Parathyroid adenoma (tissue), 2 donors: Measurements from ENCODE around the gene USH1C.
A peak's percentile ranks its signal among the peaks of the same experiment; 100 is the strongest.

Experiments
- H2AFZ ChIP-seq: fragments of 300-600 bp; sonication (generic); one replicate; pipeline ENCODE4 v1.7.0; 2017; ENCODE audit warnings: antibody characterized with exemption, mild to moderate bottlenecking
- H3K27ac ChIP-seq: fragments of 300-600 bp; sonication (generic); one replicate; pipeline ENCODE4 v1.7.0; 2017
- H3K27me3 ChIP-seq: fragments of 300-600 bp; sonication (generic); one replicate; pipeline ENCODE4 v1.7.0; 2017; ENCODE audit warnings: low read length; ENCODE audit not compliant: control insufficient read depth, insufficient read depth
- H3K36me3 ChIP-seq: fragments of 300-600 bp; sonication (generic); one replicate; pipeline ENCODE4 v1.7.0; 2017; ENCODE audit warnings: low read length; ENCODE audit not compliant: control insufficient read depth, insufficient read depth
- H3K4me1 ChIP-seq: fragments of 300-600 bp; sonication (generic); one replicate; pipeline ENCODE4 v1.7.0; 2017; ENCODE audit warnings: control low read depth
- H3K4me2 ChIP-seq: fragments of 300-600 bp; sonication (generic); one replicate; pipeline ENCODE4 v1.7.0; 2017; ENCODE audit warnings: low read length
- H3K4me3 ChIP-seq: fragments of 300-600 bp; sonication (generic); one replicate; pipeline ENCODE4 v1.7.0; 2017; ENCODE audit warnings: low read depth, low read length
- H3K79me2 ChIP-seq: fragments of 300-600 bp; sonication (generic); one replicate; pipeline ENCODE4 v1.7.0; 2017; ENCODE audit warnings: control low read depth
- H3K9ac ChIP-seq: fragments of 300-600 bp; sonication (generic); one replicate; pipeline ENCODE4 v1.7.0; 2017; ENCODE audit warnings: mild to moderate bottlenecking
- H3K9me3 ChIP-seq: fragments of 300-600 bp; sonication (generic); one replicate; pipeline ENCODE4 v1.7.0; 2017; ENCODE audit warnings: low read length; ENCODE audit not compliant: control insufficient read depth
- CTCF ChIP-seq: fragments of 300-600 bp; sonication (generic); IDR thresholded peaks from one replicate; pipeline ENCODE4 v1.7.0; 2017; ENCODE audit warnings: antibody characterized with exemption, mild to moderate bottlenecking
- donor health status: primary hyperparathyroidism.

Gene USH1C

DNA sequence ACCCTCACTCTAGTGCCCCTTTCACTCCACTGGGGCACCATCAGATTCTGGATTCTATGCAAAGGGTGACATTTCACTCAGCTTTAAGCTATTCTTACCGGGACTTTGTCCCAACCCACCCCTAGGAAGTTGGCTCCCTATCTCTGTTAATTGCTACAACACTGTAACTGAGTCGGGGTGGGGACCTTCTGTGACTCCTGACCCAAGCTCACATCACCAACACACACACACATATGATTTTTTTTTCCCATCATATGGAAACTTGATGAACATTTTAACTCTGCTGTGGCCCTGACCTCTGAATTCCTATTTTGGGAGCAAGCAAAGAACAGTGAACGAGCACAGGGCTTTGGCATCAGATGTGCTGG is 16.6 kb downstream of the USH1C start:
- H3K9me3 ChIP-seq, result no peaks in the 10 kb centered on the region
- no peak overlapping the region for H3K9ac ChIP-seq
- TF ChIP-seq CTCF, result no peak
- H3K27me3 ChIP-seq, result no peaks in the 10 kb centered on the region
- H3K4me1 ChIP-seq, result no peaks in the 10 kb centered on the region
- no peak overlapping the region for H2AFZ ChIP-seq
- no peak overlapping the region for H3K27ac ChIP-seq
- H3K4me2 ChIP-seq, result no peak overlapping the region
- no peaks in the 10 kb centered on the region for H3K79me2 ChIP-seq
- no peak overlapping the region for H3K4me3 ChIP-seq
- no peaks in the 10 kb centered on the region for H3K36me3 ChIP-seq

DNA sequence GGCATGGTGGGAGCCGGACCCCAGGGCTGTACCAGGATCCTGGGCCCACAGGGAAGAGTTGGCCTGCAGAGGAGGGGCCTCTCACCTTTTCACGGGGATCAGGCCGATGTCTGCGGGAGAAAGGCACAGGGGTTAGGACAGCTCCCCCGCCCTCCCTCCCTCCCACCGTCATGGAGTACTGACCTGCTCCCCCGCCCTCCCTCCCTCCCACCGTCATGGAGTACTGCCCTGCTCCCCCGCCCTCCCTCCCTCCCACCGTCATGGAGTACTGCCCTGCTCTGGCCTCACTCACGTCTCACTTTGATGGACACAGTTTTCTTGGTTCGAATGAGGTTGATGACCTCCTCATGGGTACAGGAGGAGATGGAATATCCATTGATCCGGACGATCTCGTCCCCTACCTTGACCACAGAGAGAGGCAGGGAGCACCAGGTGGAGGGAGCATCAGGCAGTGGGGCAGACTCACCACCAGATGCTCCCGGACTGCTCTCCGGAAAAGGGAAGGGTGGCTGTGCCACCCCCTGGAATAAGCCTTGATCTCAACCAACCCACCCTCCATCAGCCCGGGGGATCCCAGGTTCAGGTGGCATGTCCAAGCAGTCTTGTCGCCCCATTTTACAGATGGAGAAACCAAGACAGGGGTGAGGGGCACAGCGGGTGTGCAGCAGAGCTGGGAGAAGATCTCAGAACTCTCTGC is 17.1 kb downstream of the USH1C start:
- no peak overlapping the region for H3K27ac ChIP-seq
- no peaks in the 10 kb centered on the region for H3K36me3 ChIP-seq
- no peak for TF ChIP-seq CTCF
- H3K9ac ChIP-seq, result no peak overlapping the region
- peak overlapping the region; percentile 33 for H3K4me2 ChIP-seq
- H3K9me3 ChIP-seq, result no peaks in the 10 kb centered on the region
- no peaks in the 10 kb centered on the region for H3K4me1 ChIP-seq
- no peak overlapping the region for H2AFZ ChIP-seq
- no peak overlapping the region for H3K4me3 ChIP-seq
- no peaks in the 10 kb centered on the region for H3K27me3 ChIP-seq
- no peaks in the 10 kb centered on the region for H3K79me2 ChIP-seq

GRCh38 chr11:17526326-17526725 is 17.9 kb downstream of the USH1C start:
- Histone ChIP-seq H3K27me3 (no peaks in the 10 kb centered on the region), H3K79me2 (no peaks in the 10 kb centered on the region), H3K36me3 (no peaks in the 10 kb centered on the region), H3K4me1 (no peaks in the 10 kb centered on the region), H3K27ac (no peak overlapping the region), H3K4me2 (no peak overlapping the region), H3K9ac (no peak overlapping the region), H2AFZ (no peak overlapping the region), H3K4me3 (no peak overlapping the region), H3K9me3 (no peaks in the 10 kb centered on the region)
- no peak for TF ChIP-seq CTCF

- no peak overlapping the region for H2AFZ ChIP-seq
- H3K36me3 ChIP-seq, result no peaks in the 10 kb centered on the region
- H3K27ac ChIP-seq, result no peak overlapping the region
- TF ChIP-seq CTCF, result no peak
- no peak overlapping the region for H3K4me3 ChIP-seq
- H3K9me3 ChIP-seq, result no peaks in the 10 kb centered on the region
- no peaks in the 10 kb centered on the region for H3K4me1 ChIP-seq
- H3K79me2 ChIP-seq, result no peaks in the 10 kb centered on the region
- H3K9ac ChIP-seq, result no peak overlapping the region
- no peaks in the 10 kb centered on the region for H3K27me3 ChIP-seq
- H3K4me2 ChIP-seq, result no peak overlapping the region
These were observed 18.6 kb downstream of the USH1C start for GRCh38 chr11:17525570-17525969.

- no peak overlapping the region for H3K27ac ChIP-seq
- no peak overlapping the region for H3K4me2 ChIP-seq
- H3K79me2 ChIP-seq, result no peaks in the 10 kb centered on the region
- TF ChIP-seq CTCF, result no peak
- H3K4me1 ChIP-seq, result no peaks in the 10 kb centered on the region
- H2AFZ ChIP-seq, result no peak overlapping the region
- H3K9ac ChIP-seq, result no peak overlapping the region
- H3K4me3 ChIP-seq, result no peak overlapping the region
- no peaks in the 10 kb centered on the region for H3K9me3 ChIP-seq
- no peaks in the 10 kb centered on the region for H3K27me3 ChIP-seq
- H3K36me3 ChIP-seq, result no peaks in the 10 kb centered on the region
These were observed 20.0 kb downstream of the USH1C start for GRCh38 chr11:17524221-17524620.
